Esophagus squamous epithelium (tissue), 4 donors: Measurements from ENCODE around the gene KMT2C.

Experiments used
- CTCF ChIP-seq, 6 experiments: fragments of 450-650 bp in 4 of 6; fragments of 200-600 bp in 2 of 6; sonication (generic) in 2 of 6; IDR thresholded peaks; one replicate each; pipeline ENCODE4 v1.5.1; 2016 to 2019; ENCODE audit warnings: antibody characterized with exemption in 6 of 6, mild to moderate bottlenecking in 4 of 6, moderate library complexity in 4 of 6
- POLR2A ChIP-seq, 4 donors: fragments of 450-650 bp; IDR thresholded peaks; one replicate each; pipeline ENCODE4 v1.6.1; 2017; ENCODE audit warnings: antibody characterized with exemption in 4 of 4, mild to moderate bottlenecking in 4 of 4, moderate library complexity in 3 of 4

GRCh38 chr7:152180587-152180986, 255.2 kb downstream of the KMT2C start:
- TF ChIP-seq CTCF (IDR thresholded peaks at IDR 0.05) (no peak), POLR2A (IDR thresholded peaks at IDR 0.05) (no peak)
